HG02759 (cell line): ENCODE results near the gene CACNA1B.
"Not testable (repeated sequence)": the region's sequence is repeated elsewhere in the genome, so short reads cannot be mapped to it uniquely, and the experiment has no call there.

ENCODE experiments used
- ATAC-seq: cut with Tn5 transposase; IDR thresholded peaks from one replicate; pipeline ENCODE4 v1.9.1; 2021; ENCODE audit warnings: mild to moderate bottlenecking, moderate library complexity; ENCODE audit not compliant: unreplicated experiment

Gene CACNA1B

GRCh38 chr9:138010861-138011260 lies 133.3 kb downstream of the CACNA1B start:
- no peak for ATAC-seq

- ATAC-seq = no peak
These were observed 134.4 kb downstream of the CACNA1B start for GRCh38 chr9:138011951-138012500.

GRCh38 chr9:138013273-138013672 lies 135.7 kb downstream of the CACNA1B start:
- ATAC-seq = no peak

GRCh38 chr9:138013836-138014562 lies 136.4 kb downstream of the CACNA1B start:
- no peak for ATAC-seq

- ATAC-seq = no peak
These were observed 137.0 kb downstream of the CACNA1B start for GRCh38 chr9:138014563-138014945.

GRCh38 chr9:138015021-138015829 lies 137.6 kb downstream of the CACNA1B start:
- ATAC-seq = no peak

- ATAC-seq = no peak
These were observed 139.0 kb downstream of the CACNA1B start for GRCh38 chr9:138016406-138017187.

DNA sequence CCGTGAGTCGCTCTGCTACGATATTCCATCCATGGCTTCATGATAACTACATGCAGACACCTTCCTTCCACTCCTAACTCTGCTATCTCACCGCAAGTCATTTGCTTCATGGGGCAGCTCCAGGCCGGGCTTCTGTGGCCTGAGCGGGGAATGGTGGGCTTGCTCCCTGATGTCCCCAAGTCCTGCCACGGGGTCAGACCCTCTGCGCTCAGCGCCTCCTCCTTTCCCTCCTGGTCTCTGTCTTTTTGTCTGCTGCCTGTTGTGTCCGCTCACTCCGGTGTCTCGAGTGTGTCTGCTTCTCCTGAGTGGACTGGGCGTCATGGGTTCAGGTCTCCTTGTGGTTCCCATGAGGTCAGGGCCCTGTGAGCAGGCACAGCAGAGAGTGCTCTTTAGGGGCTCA lies 139.6 kb downstream of the CACNA1B start:
- ATAC-seq = no peak

GRCh38 chr9:138019514-138019913 lies 141.9 kb downstream of the CACNA1B start:
- not testable (repeated sequence) for ATAC-seq

DNA sequence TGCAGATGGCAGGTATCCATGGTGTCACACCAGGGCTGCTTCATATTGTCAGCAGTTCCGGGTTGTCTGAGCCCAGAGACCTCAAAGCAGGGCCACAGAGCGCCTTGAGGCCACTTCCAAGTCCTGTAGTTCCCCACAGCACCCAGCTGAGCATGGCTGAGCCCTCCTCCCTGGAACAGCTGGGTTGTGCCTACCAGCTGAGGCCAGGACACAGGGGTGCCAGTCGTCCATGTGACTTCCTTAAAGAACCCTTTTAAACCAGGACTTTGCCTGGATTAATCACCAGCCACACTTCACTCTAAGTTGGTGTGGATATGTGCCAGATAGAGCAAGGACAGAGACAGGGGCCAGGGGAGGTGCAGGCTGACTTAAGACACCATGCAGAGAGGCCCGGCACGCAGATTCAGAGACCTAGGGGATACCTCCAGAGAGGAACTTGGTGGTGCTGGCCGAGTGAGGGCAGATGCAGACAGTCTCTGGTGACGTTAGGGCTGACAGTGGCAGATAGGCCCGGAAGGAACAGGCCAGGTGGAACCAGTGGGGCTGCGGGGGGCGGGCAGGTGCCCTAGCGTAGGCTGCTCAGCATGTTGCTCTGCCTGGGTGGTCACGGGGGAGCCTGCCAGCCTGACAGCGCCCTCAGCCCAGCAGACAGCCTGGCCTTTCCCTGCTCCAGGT lies 142.7 kb downstream of the CACNA1B start:
- no peak for ATAC-seq

DNA sequence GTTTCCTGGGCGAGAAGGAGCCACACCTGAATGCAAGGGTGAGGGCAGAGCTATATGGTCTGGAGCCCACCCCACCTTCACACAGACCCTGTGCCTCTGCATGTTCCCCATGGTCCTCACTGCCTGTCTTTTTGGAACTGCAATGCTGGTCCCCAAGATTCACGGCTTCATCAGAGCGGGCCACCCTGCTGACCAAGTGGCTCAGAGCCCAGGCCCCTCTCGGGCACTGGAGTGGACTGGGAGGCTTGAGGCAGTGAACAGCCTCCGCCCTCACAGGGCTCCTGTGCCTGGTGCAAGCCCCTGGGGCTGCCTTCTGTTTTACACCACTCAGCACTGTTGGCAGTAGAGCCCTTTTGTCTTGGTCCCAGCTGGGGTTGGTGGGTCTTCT lies 143.2 kb downstream of the CACNA1B start:
- no peak for ATAC-seq

GRCh38 chr9:138021251-138022056 lies 143.9 kb downstream of the CACNA1B start:
- no peak for ATAC-seq

DNA sequence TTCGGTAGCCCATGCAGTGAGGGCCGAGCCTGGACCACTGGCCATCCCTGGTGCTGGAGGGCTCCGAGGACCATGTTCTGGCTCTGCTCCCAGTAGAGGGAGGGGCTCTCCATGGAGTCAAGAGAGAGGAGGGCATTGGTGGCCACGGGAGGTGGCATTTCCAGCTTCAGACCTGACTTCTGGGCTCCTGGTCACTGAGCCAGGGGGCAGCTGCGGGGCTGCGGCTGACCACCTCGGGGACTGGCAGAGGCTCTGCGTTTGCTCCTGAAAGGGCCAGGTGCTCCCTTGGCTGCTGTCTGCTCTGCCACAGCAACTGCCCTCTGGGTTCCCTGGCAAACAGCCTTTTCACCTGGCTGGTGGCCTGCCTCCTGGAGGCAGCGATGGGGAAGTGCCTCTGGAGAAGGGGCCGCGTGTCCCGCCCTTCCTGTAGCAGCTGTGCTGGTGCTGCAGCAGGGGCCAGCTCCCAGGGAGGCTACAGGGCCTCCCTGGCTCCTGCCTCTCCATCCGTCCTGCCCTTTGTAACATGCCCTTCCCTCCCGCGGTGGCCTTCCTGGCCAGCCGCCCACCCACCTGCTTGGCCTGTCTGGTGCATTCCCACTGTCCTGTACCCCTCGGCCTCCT lies 144.6 kb downstream of the CACNA1B start:
- ATAC-seq = no peak

DNA sequence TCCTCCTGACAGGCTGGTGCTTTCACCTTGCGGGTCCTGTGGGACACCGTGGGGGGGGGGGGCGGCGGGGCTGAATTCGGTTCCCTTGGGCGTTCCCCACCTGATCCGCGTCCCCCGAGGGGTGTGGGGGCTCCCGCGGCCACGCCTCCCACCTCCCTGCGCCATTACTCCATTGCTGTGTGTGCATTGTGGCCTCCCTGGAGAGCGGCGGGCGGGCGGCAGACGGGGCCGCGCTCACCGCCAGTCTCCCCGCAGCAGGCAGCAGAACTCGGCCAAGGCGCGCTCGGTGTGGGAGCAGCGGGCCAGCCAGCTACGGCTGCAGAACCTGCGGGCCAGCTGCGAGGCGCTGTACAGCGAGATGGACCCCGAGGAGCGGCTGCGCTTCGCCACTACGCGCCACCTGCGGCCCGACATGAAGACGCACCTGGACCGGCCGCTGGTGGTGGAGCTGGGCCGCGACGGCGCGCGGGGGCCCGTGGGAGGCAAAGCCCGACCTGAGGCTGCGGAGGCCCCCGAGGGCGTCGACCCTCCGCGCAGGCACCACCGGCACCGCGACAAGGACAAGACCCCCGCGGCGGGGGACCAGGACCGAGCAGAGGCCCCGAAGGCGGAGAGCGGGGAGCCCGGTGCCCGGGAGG lies 145.3 kb downstream of the CACNA1B start:
- ATAC-seq = no peak

- no peak for ATAC-seq
These were observed 146.0 kb downstream of the CACNA1B start for GRCh38 chr9:138023394-138024124.

DNA sequence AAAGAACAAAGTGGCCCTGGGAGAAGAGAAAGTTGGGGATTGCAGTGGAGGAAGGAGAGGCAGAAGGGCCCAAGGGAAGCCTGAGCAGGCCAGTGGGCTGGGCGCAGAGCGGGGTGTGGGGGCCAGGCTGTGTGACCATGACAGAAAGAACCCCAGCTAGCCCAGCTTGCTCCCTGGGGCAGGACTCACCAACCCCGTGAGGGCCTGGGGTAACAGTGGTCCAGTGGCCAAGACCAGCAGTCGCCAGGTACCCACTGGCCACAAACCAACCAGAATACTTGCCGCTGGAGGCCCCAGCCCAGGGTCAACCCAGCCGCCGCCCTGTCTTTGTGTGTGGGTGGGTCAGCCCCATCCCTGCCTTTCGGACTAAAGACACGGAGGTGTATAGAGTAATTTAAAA lies 146.5 kb downstream of the CACNA1B start:
- ATAC-seq = no peak

DNA sequence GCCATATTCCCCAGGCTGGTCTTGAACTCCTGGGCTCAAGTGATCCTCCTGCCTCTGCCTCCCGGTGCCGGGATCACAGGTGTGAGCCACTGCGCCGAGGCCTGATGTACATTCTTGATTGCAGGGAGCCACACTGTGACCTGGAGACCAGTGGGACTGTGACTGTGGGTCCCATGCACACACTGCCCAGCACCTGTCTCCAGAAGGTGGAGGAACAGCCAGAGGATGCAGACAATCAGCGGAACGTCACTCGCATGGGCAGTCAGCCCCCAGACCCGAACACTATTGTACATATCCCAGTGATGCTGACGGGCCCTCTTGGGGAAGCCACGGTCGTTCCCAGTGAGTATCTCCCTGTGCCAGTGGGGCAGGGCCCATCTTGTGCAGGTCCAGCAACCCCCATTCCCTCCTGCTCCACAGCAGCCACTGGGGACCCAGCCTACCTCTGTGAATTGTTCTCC lies 147.3 kb downstream of the CACNA1B start:
- no peak for ATAC-seq

DNA sequence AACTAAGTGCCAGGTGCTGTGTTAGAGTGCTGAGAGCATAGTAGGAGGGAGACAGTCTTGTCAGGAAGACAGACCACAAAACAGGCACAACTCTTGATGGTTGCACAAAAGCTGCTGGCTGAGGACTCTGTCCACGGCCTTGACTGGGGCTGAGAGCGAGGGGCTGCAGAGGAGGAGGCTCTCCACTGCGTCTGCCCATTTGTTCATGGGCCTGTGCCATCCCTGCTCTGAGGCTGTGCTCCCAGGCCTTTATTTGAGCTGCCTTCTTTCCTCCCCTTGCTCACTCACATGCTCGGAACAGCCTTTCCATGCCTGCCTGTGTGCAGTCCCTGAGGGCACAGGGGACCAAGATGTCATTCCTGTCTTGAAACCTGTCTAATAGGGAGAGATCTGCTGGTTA lies 147.8 kb downstream of the CACNA1B start:
- ATAC-seq = no peak
